ENCODE measurements around the gene TAF15.

TAF15 gene

GRCh38 chr17:35775583-35775982 is 33.7 kb upstream of the TAF15 start:
- no peak overlapping the region for H3K4me2 ChIP-seq (ENCODE audit: low read length)
- peaks cover 11% of the 10 kb centered on the region for H3K27me3 ChIP-seq (ENCODE audit: control insufficient read depth, low read length)
- H3K79me2 ChIP-seq (ENCODE audit: control insufficient read depth, low read length): no peaks in the 10 kb centered on the region
- H4K20me1 ChIP-seq (ENCODE audit: control insufficient read depth, insufficient read depth, low read depth, low read length): no peaks in the 10 kb centered on the region
- H3K36me3 ChIP-seq (ENCODE audit: control insufficient read depth, low read length): no peaks in the 10 kb centered on the region
- H3K27ac ChIP-seq (ENCODE audit: low read depth, low read length): no peak overlapping the region
- no peaks in the 10 kb centered on the region for H3F3A ChIP-seq (ENCODE audit: control insufficient read depth, insufficient read depth)
- H3K4me3 ChIP-seq (ENCODE audit: low read length): no peak overlapping the region
- H3K9me2 ChIP-seq (replicated peaks; ENCODE audit: control insufficient read depth, low read length): no peaks in the 10 kb centered on the region
- no peaks in the 10 kb centered on the region for H3K4me1 ChIP-seq (ENCODE audit: control insufficient read depth, low read length)
- no peak for TF ChIP-seq CTCF (IDR thresholded peaks at IDR 0.05; ENCODE audit: low read depth, low read length, poor library complexity, severe bottlenecking)
- TF ChIP-seq EZH2phosphoT487 (IDR thresholded peaks at IDR 0.05; ENCODE audit: borderline replicate concordance, low read length): no peak
- no peaks in the 10 kb centered on the region for H3K9me3 ChIP-seq (ENCODE audit: control insufficient read depth, insufficient read depth, low read length)

GRCh38 chr17:35778641-35779196 is 30.6 kb upstream of the TAF15 start:
- Histone ChIP-seq H3K4me2 (ENCODE audit: low read length) (no peak overlapping the region), H4K20me1 (ENCODE audit: control insufficient read depth, insufficient read depth, low read depth, low read length) (no peaks in the 10 kb centered on the region), H3F3A (ENCODE audit: control insufficient read depth, insufficient read depth) (no peaks in the 10 kb centered on the region), H3K4me3 (ENCODE audit: low read length) (no peak overlapping the region), H3K9me3 (ENCODE audit: control insufficient read depth, insufficient read depth, low read length) (no peaks in the 10 kb centered on the region), H3K36me3 (ENCODE audit: control insufficient read depth, low read length) (no peaks in the 10 kb centered on the region), H3K4me1 (ENCODE audit: control insufficient read depth, low read length) (no peaks in the 10 kb centered on the region), H3K79me2 (ENCODE audit: control insufficient read depth, low read length) (no peaks in the 10 kb centered on the region), H3K9me2 (replicated peaks; ENCODE audit: control insufficient read depth, low read length) (no peaks in the 10 kb centered on the region), H3K27me3 (ENCODE audit: control insufficient read depth, low read length) (peaks cover 19% of the 10 kb centered on the region), H3K27ac (ENCODE audit: low read depth, low read length) (no peak overlapping the region)
- no peak for TF ChIP-seq CTCF (IDR thresholded peaks at IDR 0.05; ENCODE audit: low read depth, low read length, poor library complexity, severe bottlenecking)

GRCh38 chr17:35780950-35781349 is 28.3 kb upstream of the TAF15 start:
- TF ChIP-seq EZH2phosphoT487 (IDR thresholded peaks at IDR 0.05; ENCODE audit: borderline replicate concordance, low read length): no peak
- TF ChIP-seq CTCF (IDR thresholded peaks at IDR 0.05; ENCODE audit: low read depth, low read length, poor library complexity, severe bottlenecking): no peak
- H3K4me2 ChIP-seq (ENCODE audit: low read length): no peak overlapping the region
- no peaks in the 10 kb centered on the region for H3K79me2 ChIP-seq (ENCODE audit: control insufficient read depth, low read length)
- H3F3A ChIP-seq (ENCODE audit: control insufficient read depth, insufficient read depth): no peaks in the 10 kb centered on the region
- H3K4me3 ChIP-seq (ENCODE audit: low read length): no peak overlapping the region
- H3K36me3 ChIP-seq (ENCODE audit: control insufficient read depth, low read length): no peaks in the 10 kb centered on the region
- no peaks in the 10 kb centered on the region for H3K9me3 ChIP-seq (ENCODE audit: control insufficient read depth, insufficient read depth, low read length)
- no peak overlapping the region for H3K27ac ChIP-seq (ENCODE audit: low read depth, low read length)
- H3K9me2 ChIP-seq (replicated peaks; ENCODE audit: control insufficient read depth, low read length): no peaks in the 10 kb centered on the region
- H4K20me1 ChIP-seq (ENCODE audit: control insufficient read depth, insufficient read depth, low read depth, low read length): no peaks in the 10 kb centered on the region
- peaks cover 25% of the 10 kb centered on the region for H3K27me3 ChIP-seq (ENCODE audit: control insufficient read depth, low read length)
- no peaks in the 10 kb centered on the region for H3K4me1 ChIP-seq (ENCODE audit: control insufficient read depth, low read length)
